ENCODE measurements around the gene TMEM130.

TMEM130 gene

DNA sequence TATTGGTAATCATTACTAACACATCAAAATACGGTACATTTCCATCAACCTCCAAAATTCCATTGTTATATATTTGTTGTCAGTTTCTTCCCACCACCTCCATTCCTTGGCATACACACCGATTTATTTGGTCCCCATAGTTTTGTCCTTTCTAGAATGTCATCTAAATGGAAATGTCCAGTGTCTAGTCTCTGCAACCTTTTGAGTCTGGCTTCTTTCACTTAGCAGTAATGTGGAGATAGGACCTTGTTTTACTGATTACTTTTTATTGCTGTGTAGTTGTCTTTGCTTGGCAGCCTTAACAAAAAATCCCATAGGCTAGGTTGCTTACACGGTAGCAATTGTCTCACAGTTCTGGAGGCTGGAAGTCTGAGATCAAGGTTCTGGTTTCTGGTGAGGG lies 31.0 kb upstream of the TMEM130 start:
- Histone ChIP-seq H3K27me3 (no peaks in the 10 kb centered on the region), H3K4me3 (no peak overlapping the region), H3K36me3 (peaks cover 77 to 99% (median 89%) of the 10 kb centered on the region in 3 donors), H3K9me3 (no peaks in the 10 kb centered on the region), H3K4me1 (no peaks in the 10 kb centered on the region), H3K27ac (no peak overlapping the region)
- TF ChIP-seq, protein P1, sequence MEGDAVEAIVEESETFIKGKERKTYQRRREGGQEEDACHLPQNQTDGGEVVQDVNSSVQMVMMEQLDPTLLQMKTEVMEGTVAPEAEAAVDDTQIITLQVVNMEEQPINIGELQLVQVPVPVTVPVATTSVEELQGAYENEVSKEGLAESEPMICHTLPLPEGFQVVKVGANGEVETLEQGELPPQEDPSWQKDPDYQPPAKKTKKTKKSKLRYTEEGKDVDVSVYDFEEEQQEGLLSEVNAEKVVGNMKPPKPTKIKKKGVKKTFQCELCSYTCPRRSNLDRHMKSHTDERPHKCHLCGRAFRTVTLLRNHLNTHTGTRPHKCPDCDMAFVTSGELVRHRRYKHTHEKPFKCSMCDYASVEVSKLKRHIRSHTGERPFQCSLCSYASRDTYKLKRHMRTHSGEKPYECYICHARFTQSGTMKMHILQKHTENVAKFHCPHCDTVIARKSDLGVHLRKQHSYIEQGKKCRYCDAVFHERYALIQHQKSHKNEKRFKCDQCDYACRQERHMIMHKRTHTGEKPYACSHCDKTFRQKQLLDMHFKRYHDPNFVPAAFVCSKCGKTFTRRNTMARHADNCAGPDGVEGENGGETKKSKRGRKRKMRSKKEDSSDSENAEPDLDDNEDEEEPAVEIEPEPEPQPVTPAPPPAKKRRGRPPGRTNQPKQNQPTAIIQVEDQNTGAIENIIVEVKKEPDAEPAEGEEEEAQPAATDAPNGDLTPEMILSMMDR (IDR thresholded peaks at IDR 0.05): no peak
- intact Hi-C loops (cut with DNase I; ENCODE audit: low total_unique reads): no loop called here
- DNase-seq: no peak

GRCh38 chr7:98899816-98900215 lies 30.0 kb upstream of the TMEM130 start:
- TF ChIP-seq, protein P1 (IDR thresholded peaks at IDR 0.05): no peak

GRCh38 chr7:98892609-98893008 lies 22.8 kb upstream of the TMEM130 start:
- DNase-seq: no peak
- H3K27ac ChIP-seq: no peak overlapping the region
- TF ChIP-seq, protein P1 (IDR thresholded peaks at IDR 0.05): no peak
- peaks cover 69 to 93% (median 77%) of the 10 kb centered on the region in 3 donors for H3K36me3 ChIP-seq
- intact Hi-C loops (cut with DNase I; ENCODE audit: low total_unique reads): no loop called here
- no peaks in the 10 kb centered on the region for H3K9me3 ChIP-seq
- H3K4me1 ChIP-seq: no peaks in the 10 kb centered on the region
- H3K27me3 ChIP-seq: no peaks in the 10 kb centered on the region
- no peak overlapping the region for H3K4me3 ChIP-seq

More at GRCh38 chr7:98899816-98900215, 30.0 kb upstream of the TMEM130 start:
- no peaks in the 10 kb centered on the region for H3K9me3 ChIP-seq
- H3K36me3 ChIP-seq: peaks cover 77 to 96% (median 88%) of the 10 kb centered on the region in 3 donors
- DNase-seq: no peak
- intact Hi-C loops (cut with DNase I; ENCODE audit: low total_unique reads): no loop called here
- H3K4me1 ChIP-seq: no peaks in the 10 kb centered on the region
- no peak overlapping the region for H3K27ac ChIP-seq
- no peaks in the 10 kb centered on the region for H3K27me3 ChIP-seq
- H3K4me3 ChIP-seq: no peak overlapping the region

DNA sequence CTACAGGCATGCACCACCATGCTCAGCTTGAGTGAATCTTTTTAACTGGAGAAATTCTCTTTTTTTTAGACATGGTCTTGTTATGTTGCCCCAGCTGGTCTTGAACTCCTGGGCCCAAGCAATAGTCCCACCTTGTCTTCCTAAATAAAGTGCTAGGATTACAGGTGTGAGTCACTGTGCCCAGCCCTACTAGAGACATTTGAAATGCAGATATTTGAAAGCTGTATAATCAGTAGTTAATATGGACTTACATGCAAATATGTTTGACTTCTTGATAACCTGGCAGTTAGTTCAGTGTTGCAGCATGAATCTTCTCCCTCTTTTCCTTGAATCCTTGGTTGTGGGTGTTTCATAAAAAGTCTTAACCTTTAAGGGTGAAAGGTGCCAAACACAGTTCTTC lies 17.2 kb upstream of the TMEM130 start:
- Histone ChIP-seq H3K4me1 (no peaks in the 10 kb centered on the region), H3K27me3 (no peaks in the 10 kb centered on the region), H3K36me3 (peaks cover 29 to 91% (median 66%) of the 10 kb centered on the region in 3 donors), H3K9me3 (no peaks in the 10 kb centered on the region), H3K27ac (no peak overlapping the region), H3K4me3 (no peak overlapping the region)
- intact Hi-C loops (cut with DNase I; ENCODE audit: low total_unique reads): no loop called here
- TF ChIP-seq, protein P1 (IDR thresholded peaks at IDR 0.05): no peak
- DNase-seq: no peak

- H3K27ac ChIP-seq: no peak overlapping the region
- intact Hi-C loops (cut with DNase I; ENCODE audit: low total_unique reads): no loop called here
- H3K27me3 ChIP-seq: no peaks in the 10 kb centered on the region
- DNase-seq: no peak
- peaks cover 0 to 10% (median 9%) of the 10 kb centered on the region in 4 donors for H3K4me1 ChIP-seq
- H3K4me3 ChIP-seq: no peak overlapping the region
- TF ChIP-seq, protein P1 (IDR thresholded peaks at IDR 0.05): no peak
- H3K9me3 ChIP-seq: no peaks in the 10 kb centered on the region
- peaks cover 17 to 80% (median 49%) of the 10 kb centered on the region in 3 donors for H3K36me3 ChIP-seq
Measured at GRCh38 chr7:98884416-98884815, 14.6 kb upstream of the TMEM130 start.

Data from tibial artery (tissue), 4 donors.